WTC11 (cell line): Measurements from ENCODE around the gene APBA1. TPM values are rescaled to one million over a fixed set of nuclear protein-coding genes. Genes with fewer than 3 reads are reported as not detected.

ENCODE experiments used
- ATAC-seq: fragments of 200-7000 bp; cut with Tn5 transposase; 2 replicates; pipeline ENCODE4 v1.10.0; 2021; ENCODE audit warnings: mild to moderate bottlenecking, moderate library complexity
- CTCF ChIA-PET: fragments of 300-600 bp; sonication (Branson Sonifier 250); formaldehyde crosslinking; loops from one replicate; lab custom pipeline; 2021; ENCODE audit warnings: antibody characterized with exemption; lab: Charles Lee
- POLR2A ChIA-PET: fragments of 350-600 bp; sonication (Branson Sonifier 250); formaldehyde crosslinking; loops from one replicate; lab custom pipeline; 2021; ENCODE audit warnings: antibody characterized with exemption; lab: Charles Lee
- DNase-seq: peaks from one replicate; pipeline ENCODE4 v3.0.0; 2021; ENCODE audit warnings: low spot score
- H3K27ac Mint-ChIP-seq: 2 replicates; pipeline ENCODE4 v1.8.0; 2021; ENCODE audit warnings: mixed read lengths
- H3K27me3 Mint-ChIP-seq: 2 replicates; pipeline ENCODE4 v1.8.0; 2021; ENCODE audit warnings: low read depth, mild to moderate bottlenecking, moderate library complexity, mixed read lengths
- H3K36me3 Mint-ChIP-seq: 2 replicates; pipeline ENCODE4 v1.8.0; 2021; ENCODE audit warnings: mixed read lengths
- H3K4me1 Mint-ChIP-seq: 2 replicates; pipeline ENCODE4 v1.8.0; 2022; ENCODE audit warnings: mixed read lengths
- H3K4me3 Mint-ChIP-seq: 2 replicates; pipeline ENCODE4 v1.8.0; 2021; ENCODE audit warnings: mild to moderate bottlenecking, moderate library complexity, mixed read lengths
- H3K9me3 Mint-ChIP-seq: 2 replicates; pipeline ENCODE4 v1.8.0; 2021; ENCODE audit warnings: mixed read lengths
- CDX4 ChIP-seq: fragments of 250-450 bp; sonication (Bioruptor Pico); IDR thresholded peaks from 2 replicates; pipeline ENCODE4 v1.9.0; 2021; ENCODE audit warnings: moderate library complexity, mild to moderate bottlenecking, inconsistent platforms, borderline replicate concordance
- ELF4 ChIP-seq: sonication (generic); formaldehyde crosslinking; IDR thresholded peaks from 2 replicates; pipeline ENCODE4 v1.8.1; 2022; ENCODE audit warnings: low read depth, mild to moderate bottlenecking, moderate library complexity, missing genetic modification reagents
- ESRRA ChIP-seq: sonication (generic); formaldehyde crosslinking; IDR thresholded peaks from 2 replicates; pipeline ENCODE4 v1.8.1; 2022; ENCODE audit warnings: mild to moderate bottlenecking, missing genetic modification reagents, borderline replicate concordance
- ETV6 ChIP-seq: sonication (generic); formaldehyde crosslinking; IDR thresholded peaks from 2 replicates; pipeline ENCODE4 v1.8.1; 2022; ENCODE audit warnings: mild to moderate bottlenecking, missing genetic modification reagents
- GABPB1 ChIP-seq: sonication (generic); formaldehyde crosslinking; IDR thresholded peaks from 2 replicates; pipeline ENCODE4 v1.8.1; 2023; ENCODE audit warnings: mild to moderate bottlenecking, missing genetic modification reagents
- GRHL2 ChIP-seq: fragments of 250-450 bp; sonication (Bioruptor Pico); IDR thresholded peaks from 2 replicates; pipeline ENCODE4 v1.8.0; 2022; ENCODE audit warnings: mild to moderate bottlenecking, moderate library complexity; ENCODE audit not compliant: insufficient replicate concordance, severe bottlenecking
- GTF2I ChIP-seq: fragments of 250-450 bp; sonication (Bioruptor Pico); conservative IDR thresholded peaks from 2 replicates; pipeline ENCODE4 v1.4.0; 2021; ENCODE audit warnings: mild to moderate bottlenecking
- KAT7 ChIP-seq: sonication (generic); formaldehyde crosslinking; IDR thresholded peaks from 2 replicates; pipeline ENCODE4 v1.8.1; 2023; ENCODE audit warnings: missing genetic modification reagents, mild to moderate bottlenecking, borderline replicate concordance
- MYBL2 ChIP-seq: sonication (generic); formaldehyde crosslinking; IDR thresholded peaks from 2 replicates; pipeline ENCODE4 v1.8.1; 2023; ENCODE audit warnings: mild to moderate bottlenecking, moderate library complexity, missing genetic modification reagents
- NR2C2 ChIP-seq: sonication (generic); formaldehyde crosslinking; IDR thresholded peaks from 2 replicates; pipeline ENCODE4 v1.8.0; 2022; ENCODE audit warnings: mild to moderate bottlenecking, missing genetic modification reagents
- PREB ChIP-seq: sonication (generic); formaldehyde crosslinking; IDR thresholded peaks from 2 replicates; pipeline ENCODE4 v1.8.1; 2022; ENCODE audit warnings: mild to moderate bottlenecking, missing genetic modification reagents, moderate library complexity, borderline replicate concordance
- SMAD4 ChIP-seq: sonication (generic); formaldehyde crosslinking; IDR thresholded peaks from 2 replicates; pipeline ENCODE4 v1.8.0; 2022; ENCODE audit warnings: mild to moderate bottlenecking, missing genetic modification reagents
- SOX15 ChIP-seq: fragments of 250-450 bp; sonication (Bioruptor Pico); IDR thresholded peaks from 2 replicates; pipeline ENCODE4 v1.9.0; 2021; ENCODE audit warnings: mild to moderate bottlenecking
- SP1 ChIP-seq: sonication (generic); formaldehyde crosslinking; conservative IDR thresholded peaks from 2 replicates; pipeline ENCODE4 v1.8.1; 2022; ENCODE audit warnings: missing genetic modification reagents
- ZNF416 ChIP-seq: fragments of 250-450 bp; sonication (Bioruptor Pico); IDR thresholded peaks from 2 replicates; pipeline ENCODE4 v1.9.0; 2021; ENCODE audit warnings: mild to moderate bottlenecking, inconsistent platforms
- ZNF671 ChIP-seq: fragments of 250-450 bp; sonication (Bioruptor Pico); IDR thresholded peaks from 2 replicates; pipeline ENCODE4 v1.8.0; 2021; ENCODE audit warnings: mild to moderate bottlenecking
- total RNA-seq: library from RNA; stranded (reverse); gene quantifications from 3 replicates; pipeline ENCODE4 v1.2.3, GENCODE V29; 2021
- TF ChIP-seq, protein P1 (sequence below): sonication (generic); formaldehyde crosslinking; IDR thresholded peaks from 2 replicates; pipeline ENCODE4 v1.8.0; 2023; ENCODE audit warnings: missing genetic modification reagents
- TF ChIP-seq, protein P2 (sequence below): sonication (generic); formaldehyde crosslinking; IDR thresholded peaks from 2 replicates; pipeline ENCODE4 v1.8.0; 2022; ENCODE audit warnings: mild to moderate bottlenecking, missing genetic modification reagents
- TF ChIP-seq, protein P3 (sequence below): sonication (generic); formaldehyde crosslinking; IDR thresholded peaks from 2 replicates; pipeline ENCODE4 v1.8.0; 2022; ENCODE audit warnings: mild to moderate bottlenecking, missing genetic modification reagents
- TF ChIP-seq, protein P4 (sequence below): sonication (generic); formaldehyde crosslinking; IDR thresholded peaks from 2 replicates; pipeline ENCODE4 v1.8.1; 2022; ENCODE audit warnings: low read depth, mild to moderate bottlenecking, moderate library complexity, missing genetic modification reagents, borderline replicate concordance
- TF ChIP-seq, protein P5 (sequence below): fragments of 250-450 bp; sonication (Bioruptor Pico); conservative IDR thresholded peaks from 2 replicates; pipeline ENCODE4 v1.9.0; 2021; ENCODE audit warnings: mild to moderate bottlenecking
- TF ChIP-seq, protein P6 (sequence below): sonication (generic); formaldehyde crosslinking; IDR thresholded peaks from 2 replicates; pipeline ENCODE4 v1.8.1; 2022; ENCODE audit warnings: low read depth, missing genetic modification reagents, borderline replicate concordance

Gene APBA1
- total RNA-seq, 1 experiment from 2014 or later, result 0.94 TPM

GRCh38 chr9:69485466-69485865, 186.7 kb downstream of the APBA1 start:
- ATAC-seq, result no peak
- ChIA-PET CTCF (interaction anchor here (0.5 kb wide), 1 partner anchor 171 kb away, joined by 3 read pairs; no protein-coding TSS in a partner anchor), POLR2A (interaction anchor here (0.5 kb wide), 1 partner anchor 74 kb away, joined by 3 read pairs; no protein-coding TSS in a partner anchor)
- Mint-ChIP-seq H3K4me1 (peaks cover 13% of the 10 kb centered on the region), H3K27ac (no peak overlapping the region), H3K9me3 (0 out of 2 replicates have a peak, but pooled peaks cover 6% of the 10 kb centered on the region), H3K36me3 (peaks cover 2% of the 10 kb centered on the region; the same call in 1 of the 2 replicates), H3K4me3 (no peak overlapping the region), H3K27me3 (no peaks in the 10 kb centered on the region)
- DNase-seq, result no peak
- TF ChIP-seq, protein P1, sequence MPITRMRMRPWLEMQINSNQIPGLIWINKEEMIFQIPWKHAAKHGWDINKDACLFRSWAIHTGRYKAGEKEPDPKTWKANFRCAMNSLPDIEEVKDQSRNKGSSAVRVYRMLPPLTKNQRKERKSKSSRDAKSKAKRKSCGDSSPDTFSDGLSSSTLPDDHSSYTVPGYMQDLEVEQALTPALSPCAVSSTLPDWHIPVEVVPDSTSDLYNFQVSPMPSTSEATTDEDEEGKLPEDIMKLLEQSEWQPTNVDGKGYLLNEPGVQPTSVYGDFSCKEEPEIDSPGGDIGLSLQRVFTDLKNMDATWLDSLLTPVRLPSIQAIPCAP, result no peak
- TF ChIP-seq, protein P2, sequence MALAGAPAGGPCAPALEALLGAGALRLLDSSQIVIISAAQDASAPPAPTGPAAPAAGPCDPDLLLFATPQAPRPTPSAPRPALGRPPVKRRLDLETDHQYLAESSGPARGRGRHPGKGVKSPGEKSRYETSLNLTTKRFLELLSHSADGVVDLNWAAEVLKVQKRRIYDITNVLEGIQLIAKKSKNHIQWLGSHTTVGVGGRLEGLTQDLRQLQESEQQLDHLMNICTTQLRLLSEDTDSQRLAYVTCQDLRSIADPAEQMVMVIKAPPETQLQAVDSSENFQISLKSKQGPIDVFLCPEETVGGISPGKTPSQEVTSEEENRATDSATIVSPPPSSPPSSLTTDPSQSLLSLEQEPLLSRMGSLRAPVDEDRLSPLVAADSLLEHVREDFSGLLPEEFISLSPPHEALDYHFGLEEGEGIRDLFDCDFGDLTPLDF (CRISPR knock-in tag), result no peak
- no peak for TF ChIP-seq SP1 (CRISPR knock-in tag)
- no peak for TF ChIP-seq ZNF671 (CRISPR knock-in tag)
- TF ChIP-seq CDX4 (CRISPR knock-in tag), result no peak
- no peak for TF ChIP-seq GRHL2 (CRISPR knock-in tag)
- no peak for TF ChIP-seq GTF2I
- TF ChIP-seq GABPB1, result no peak
- TF ChIP-seq PREB, result no peak
- TF ChIP-seq, protein P3, sequence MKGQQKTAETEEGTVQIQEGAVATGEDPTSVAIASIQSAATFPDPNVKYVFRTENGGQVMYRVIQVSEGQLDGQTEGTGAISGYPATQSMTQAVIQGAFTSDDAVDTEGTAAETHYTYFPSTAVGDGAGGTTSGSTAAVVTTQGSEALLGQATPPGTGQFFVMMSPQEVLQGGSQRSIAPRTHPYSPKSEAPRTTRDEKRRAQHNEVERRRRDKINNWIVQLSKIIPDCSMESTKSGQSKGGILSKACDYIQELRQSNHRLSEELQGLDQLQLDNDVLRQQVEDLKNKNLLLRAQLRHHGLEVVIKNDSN (CRISPR knock-in tag), result no peak
- TF ChIP-seq ETV6, result no peak
- TF ChIP-seq, protein P4, sequence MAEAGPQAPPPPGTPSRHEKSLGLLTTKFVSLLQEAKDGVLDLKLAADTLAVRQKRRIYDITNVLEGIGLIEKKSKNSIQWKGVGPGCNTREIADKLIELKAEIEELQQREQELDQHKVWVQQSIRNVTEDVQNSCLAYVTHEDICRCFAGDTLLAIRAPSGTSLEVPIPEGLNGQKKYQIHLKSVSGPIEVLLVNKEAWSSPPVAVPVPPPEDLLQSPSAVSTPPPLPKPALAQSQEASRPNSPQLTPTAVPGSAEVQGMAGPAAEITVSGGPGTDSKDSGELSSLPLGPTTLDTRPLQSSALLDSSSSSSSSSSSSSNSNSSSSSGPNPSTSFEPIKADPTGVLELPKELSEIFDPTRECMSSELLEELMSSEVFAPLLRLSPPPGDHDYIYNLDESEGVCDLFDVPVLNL (CRISPR knock-in tag), result no peak
- TF ChIP-seq KAT7 (CRISPR knock-in tag), result no peak
- TF ChIP-seq, protein P5, sequence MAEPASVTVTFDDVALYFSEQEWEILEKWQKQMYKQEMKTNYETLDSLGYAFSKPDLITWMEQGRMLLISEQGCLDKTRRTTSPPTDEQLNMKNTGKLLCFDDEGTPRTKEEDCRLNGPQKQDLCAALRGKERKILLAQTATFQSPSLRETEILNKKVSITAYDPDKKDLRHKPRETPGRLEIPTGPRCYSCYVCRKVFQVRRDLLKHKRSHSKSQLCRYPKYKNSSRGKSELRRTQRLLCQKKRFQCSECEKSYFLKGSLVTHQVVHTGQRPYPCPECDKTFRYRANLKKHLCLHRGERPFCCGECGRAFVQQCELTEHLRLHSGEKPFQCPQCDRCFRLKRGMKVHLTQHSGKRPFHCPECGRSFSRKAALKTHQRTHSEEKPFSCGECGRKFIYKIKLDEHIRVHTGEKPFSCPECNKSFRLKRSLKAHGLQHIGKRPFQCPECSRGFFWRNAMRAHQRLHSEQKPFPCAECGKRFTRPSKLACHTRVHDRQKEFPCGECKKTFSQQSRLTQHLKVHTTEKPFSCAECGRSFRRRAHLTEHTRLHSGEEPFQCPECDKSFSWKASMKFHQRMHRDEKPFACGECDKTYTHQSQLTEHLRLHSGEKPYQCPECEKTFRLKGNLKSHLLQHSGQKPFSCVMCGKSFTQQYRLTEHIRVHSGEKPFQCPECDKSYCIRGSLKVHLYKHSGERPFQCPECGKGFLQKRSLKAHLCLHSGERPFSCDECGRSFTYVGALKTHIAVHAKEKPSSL (CRISPR knock-in tag), result no peak
- TF ChIP-seq ELF4 (CRISPR knock-in tag), result no peak
- TF ChIP-seq ESRRA (CRISPR knock-in tag), result no peak

DNA sequence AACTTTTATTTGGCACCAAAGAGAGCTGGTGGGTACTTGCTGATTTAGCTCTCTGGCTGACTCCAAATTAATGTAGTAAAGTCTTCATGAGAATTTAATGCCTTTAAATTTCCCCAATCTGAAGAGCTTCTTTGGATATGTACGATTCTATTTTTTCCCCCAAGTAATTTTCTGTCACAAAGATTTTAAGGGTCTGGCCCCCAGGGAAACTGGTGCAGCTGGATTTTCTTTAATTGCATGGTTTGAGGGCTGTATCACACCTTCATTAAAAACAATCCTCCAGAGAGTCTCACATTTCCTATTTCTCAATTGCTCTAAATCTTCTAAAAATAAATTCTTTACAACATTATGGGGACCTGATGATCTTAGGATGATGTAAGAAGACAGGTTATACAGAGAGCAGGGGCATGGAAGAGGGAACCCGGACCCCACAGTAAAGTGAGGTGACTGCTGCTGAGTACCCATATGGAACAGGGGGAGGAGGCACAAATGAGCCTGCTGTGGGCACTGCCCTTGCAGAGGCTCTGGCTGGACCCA, 188.2 kb downstream of the APBA1 start:
- CTCF ChIA-PET, result interaction anchor here (1.1 kb wide), 1 partner anchor 61 kb away, joined by 5 read pairs; no protein-coding TSS in a partner anchor
- ATAC-seq, result no peak
- Mint-ChIP-seq H3K4me1 (peaks cover 13% of the 10 kb centered on the region), H3K36me3 (peaks cover under 1% of the 10 kb centered on the region; the same call in 1 of the 2 replicates), H3K9me3 (0 out of 2 replicates have a peak, but pooled peaks cover 6% of the 10 kb centered on the region)
- TF ChIP-seq NR2C2 (CRISPR knock-in tag) (no peak), MYBL2 (CRISPR knock-in tag) (no peak), SOX15 (CRISPR knock-in tag) (no peak), ZNF416 (CRISPR knock-in tag) (no peak), SMAD4 (no peak)
- TF ChIP-seq, protein P6, sequence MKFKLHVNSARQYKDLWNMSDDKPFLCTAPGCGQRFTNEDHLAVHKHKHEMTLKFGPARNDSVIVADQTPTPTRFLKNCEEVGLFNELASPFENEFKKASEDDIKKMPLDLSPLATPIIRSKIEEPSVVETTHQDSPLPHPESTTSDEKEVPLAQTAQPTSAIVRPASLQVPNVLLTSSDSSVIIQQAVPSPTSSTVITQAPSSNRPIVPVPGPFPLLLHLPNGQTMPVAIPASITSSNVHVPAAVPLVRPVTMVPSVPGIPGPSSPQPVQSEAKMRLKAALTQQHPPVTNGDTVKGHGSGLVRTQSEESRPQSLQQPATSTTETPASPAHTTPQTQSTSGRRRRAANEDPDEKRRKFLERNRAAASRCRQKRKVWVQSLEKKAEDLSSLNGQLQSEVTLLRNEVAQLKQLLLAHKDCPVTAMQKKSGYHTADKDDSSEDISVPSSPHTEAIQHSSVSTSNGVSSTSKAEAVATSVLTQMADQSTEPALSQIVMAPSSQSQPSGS (CRISPR knock-in tag), result no peak
- TF ChIP-seq, all 79 proteins: peak for 0
- no peak overlapping the region for H3K27ac Mint-ChIP-seq
- no peak for DNase-seq
- H3K4me3 Mint-ChIP-seq, result no peak overlapping the region
- POLR2A ChIA-PET, result no interaction called here
- H3K27me3 Mint-ChIP-seq, result no peaks in the 10 kb centered on the region
